Fibroblast of lung (primary cell): ENCODE measurements around the gene LDLRAD4. TPM values are rescaled to one million over a fixed set of nuclear protein-coding genes. Genes with fewer than 3 reads are reported as not detected.

ENCODE experiments used
- DNase-seq, 2 donors: peaks; one replicate each; pipeline versions ENCODE4 v3.0.0 to v3.0.0-alpha.2; 2010; ENCODE audit warnings: low read depth in 2 of 2
- H2AFZ ChIP-seq: 2 replicates; pipeline ENCODE4 v1.5.1; 2012; ENCODE audit warnings: low read length, control low read depth, inconsistent platforms
- H3K27ac ChIP-seq: 2 replicates; pipeline ENCODE4 v1.5.1; 2011; ENCODE audit warnings: low read length, control low read depth; ENCODE audit not compliant: insufficient read depth
- H3K27me3 ChIP-seq: 2 replicates; pipeline ENCODE4 v1.5.1; 2011; ENCODE audit warnings: mild to moderate bottlenecking, low read length; ENCODE audit not compliant: control insufficient read depth, insufficient read depth
- H3K36me3 ChIP-seq: 2 replicates; pipeline ENCODE4 v1.5.1; 2011; ENCODE audit warnings: low read length; ENCODE audit not compliant: control insufficient read depth, insufficient read depth
- H3K4me1 ChIP-seq: 2 replicates; pipeline ENCODE4 v1.5.1; 2011; ENCODE audit warnings: low read length; ENCODE audit not compliant: control insufficient read depth, insufficient read depth; ENCODE audit errors: extremely low read depth
- H3K4me2 ChIP-seq: 2 replicates; pipeline ENCODE4 v1.5.1; 2011; ENCODE audit warnings: low read length, control low read depth; ENCODE audit not compliant: insufficient read depth; ENCODE audit errors: extremely low read depth
- H3K4me3 ChIP-seq, 4 experiments: fragments of 200-600 bp in 1 of 4; sonication (generic) in 1 of 4; replicated peaks in 1 of 4; 2 replicates each; pipeline ENCODE4 v1.5.1; 2011 to 2016; ENCODE audit warnings: low read length in 4 of 4, low read depth in 3 of 4, mild to moderate bottlenecking in 3 of 4, control low read depth in 2 of 4, inconsistent platforms in 1 of 4, mixed read lengths in 1 of 4; ENCODE audit not compliant: insufficient read depth in 1 of 4; ENCODE audit errors: control extremely low read depth in 1 of 4
- H3K79me2 ChIP-seq: 2 replicates; pipeline ENCODE4 v1.5.1; 2012; ENCODE audit warnings: mild to moderate bottlenecking, low read length, inconsistent platforms; ENCODE audit not compliant: control insufficient read depth, insufficient read depth
- H3K9ac ChIP-seq: 2 replicates; pipeline ENCODE4 v1.5.1; 2011; ENCODE audit warnings: mild to moderate bottlenecking, low read length, control low read depth; ENCODE audit not compliant: insufficient read depth
- H3K9me3 ChIP-seq: 2 replicates; pipeline ENCODE4 v1.5.1; 2012; ENCODE audit warnings: low read depth, low read length; ENCODE audit not compliant: control insufficient read depth, insufficient read depth
- H4K20me1 ChIP-seq: 2 replicates; pipeline ENCODE4 v1.5.1; 2011; ENCODE audit warnings: low read length; ENCODE audit not compliant: control insufficient read depth, insufficient read depth; ENCODE audit errors: extremely low read depth
- EZH2 ChIP-seq: IDR thresholded peaks from 2 replicates; pipeline ENCODE4 v1.5.1; 2012; ENCODE audit warnings: low read length, control low read depth, mild to moderate bottlenecking; ENCODE audit errors: missing control alignments
- polyA plus RNA-seq, 2 donors: library from polyadenylated mRNA; depleted of rRNA in 1 of 2; stranded (reverse) in 1 of 2; unstranded in 1 of 2; fragments of >200 nt; gene quantifications; 2 replicates each; pipeline ENCODE4 v1.2.1, GENCODE V29; 2011 to 2012; ENCODE audit warnings: missing spikeins in 1 of 2
- total RNA-seq: library from RNA; depleted of rRNA; stranded (reverse); fragments of >200 nt; gene quantifications from 2 replicates; pipeline ENCODE4 v1.2.1, GENCODE V29; 2014
- TF ChIP-seq, protein P1 (sequence below), 2 donors: IDR thresholded peaks in 1 of 2; conservative IDR thresholded peaks in 1 of 2; 1 replicate in 1 of 2; 2 replicates in 1 of 2; pipeline ENCODE4 v1.5.1; 2011 to 2012; ENCODE audit warnings: low read length in 2 of 2, control low read depth in 1 of 2, inconsistent platforms in 1 of 2, low read depth in 1 of 2, mild to moderate bottlenecking in 1 of 2

Gene LDLRAD4
- total and polyA plus RNA-seq, 2 donors (not counting 1 experiment from before 2014, with no cell fraction given), result not detected

DNA sequence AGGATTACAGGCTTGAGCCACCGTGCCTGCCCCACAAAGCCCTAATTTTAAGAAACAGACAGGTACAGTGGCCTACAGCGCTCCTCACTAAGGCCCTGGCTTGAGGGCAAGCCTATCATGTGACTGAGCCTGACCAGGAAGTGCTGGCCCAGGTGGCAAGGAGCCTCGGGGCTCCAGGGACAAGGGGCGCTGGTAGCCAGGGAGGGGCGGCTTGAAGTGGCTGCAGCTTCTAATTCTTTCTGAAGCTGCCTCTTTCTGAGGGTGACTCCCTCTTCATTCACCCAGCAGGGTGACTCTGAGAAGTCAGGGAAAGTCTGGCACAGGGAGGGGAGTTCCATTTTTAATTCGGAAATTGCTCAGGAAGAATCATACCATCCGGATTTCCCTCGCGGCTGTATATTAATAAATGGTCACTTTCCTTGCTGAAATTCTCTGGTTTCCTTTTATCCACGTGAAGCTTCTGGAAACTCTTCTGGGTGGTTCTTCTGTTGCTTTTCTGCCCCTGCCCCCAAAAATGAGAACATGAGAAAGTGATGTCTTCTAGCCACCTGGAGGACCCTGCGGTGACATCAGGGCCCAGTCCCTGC lies 392.1 kb downstream of the LDLRAD4 start:
- DNase-seq, result no peak
- Histone ChIP-seq H3K4me3 (peak overlapping the region; percentile 33 to 51 (median 40)), H3K9me3 (no peaks in the 10 kb centered on the region), H3K4me2 (peak overlapping the region; percentile 59), H3K27me3 (peaks cover 9% of the 10 kb centered on the region), H3K4me1 (peaks cover 2% of the 10 kb centered on the region), H3K79me2 (no peaks in the 10 kb centered on the region), H4K20me1 (no peaks in the 10 kb centered on the region), H3K27ac (no peak overlapping the region), H2AFZ (peak overlapping the region; percentile 37), H3K9ac (no peak overlapping the region), H3K36me3 (no peaks in the 10 kb centered on the region)
- TF ChIP-seq, protein P1, sequence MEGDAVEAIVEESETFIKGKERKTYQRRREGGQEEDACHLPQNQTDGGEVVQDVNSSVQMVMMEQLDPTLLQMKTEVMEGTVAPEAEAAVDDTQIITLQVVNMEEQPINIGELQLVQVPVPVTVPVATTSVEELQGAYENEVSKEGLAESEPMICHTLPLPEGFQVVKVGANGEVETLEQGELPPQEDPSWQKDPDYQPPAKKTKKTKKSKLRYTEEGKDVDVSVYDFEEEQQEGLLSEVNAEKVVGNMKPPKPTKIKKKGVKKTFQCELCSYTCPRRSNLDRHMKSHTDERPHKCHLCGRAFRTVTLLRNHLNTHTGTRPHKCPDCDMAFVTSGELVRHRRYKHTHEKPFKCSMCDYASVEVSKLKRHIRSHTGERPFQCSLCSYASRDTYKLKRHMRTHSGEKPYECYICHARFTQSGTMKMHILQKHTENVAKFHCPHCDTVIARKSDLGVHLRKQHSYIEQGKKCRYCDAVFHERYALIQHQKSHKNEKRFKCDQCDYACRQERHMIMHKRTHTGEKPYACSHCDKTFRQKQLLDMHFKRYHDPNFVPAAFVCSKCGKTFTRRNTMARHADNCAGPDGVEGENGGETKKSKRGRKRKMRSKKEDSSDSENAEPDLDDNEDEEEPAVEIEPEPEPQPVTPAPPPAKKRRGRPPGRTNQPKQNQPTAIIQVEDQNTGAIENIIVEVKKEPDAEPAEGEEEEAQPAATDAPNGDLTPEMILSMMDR (conservative IDR thresholded peaks at IDR 0.05 in 1 of 2, IDR thresholded peaks at IDR 0.05 in 1 of 2; ENCODE audit: low read depth in 1 of 2, low read length in 2 of 2), result no peak
- TF ChIP-seq EZH2, result no peak

DNA sequence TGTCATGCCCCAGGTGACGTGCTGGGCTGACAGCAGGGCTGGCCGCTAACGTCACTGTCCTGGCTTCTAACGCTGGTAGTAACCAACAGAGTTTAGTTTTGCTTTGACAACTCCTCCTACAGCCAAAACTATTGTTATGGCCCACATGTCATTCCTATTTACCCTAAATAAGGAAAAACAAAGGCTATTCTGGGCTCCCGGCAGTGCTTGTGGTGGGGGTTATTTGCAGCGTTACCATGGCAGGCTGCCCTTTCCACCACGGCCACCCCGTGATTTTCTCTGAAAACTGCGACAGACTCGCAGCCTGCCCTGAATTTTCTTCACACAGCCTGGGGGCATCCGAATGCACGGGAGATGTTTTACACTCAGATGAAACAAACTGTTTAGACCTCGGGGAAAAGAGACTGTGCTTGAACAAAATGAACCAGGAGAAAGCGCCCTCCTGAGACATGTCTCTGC lies 392.6 kb downstream of the LDLRAD4 start:
- H4K20me1 ChIP-seq, result no peaks in the 10 kb centered on the region
- H3K9me3 ChIP-seq, result no peaks in the 10 kb centered on the region
- TF ChIP-seq, protein P1 (conservative IDR thresholded peaks at IDR 0.05 in 1 of 2, IDR thresholded peaks at IDR 0.05 in 1 of 2; ENCODE audit: low read depth in 1 of 2, low read length in 2 of 2), result no peak
- no peak for TF ChIP-seq EZH2
- H3K4me3 ChIP-seq, result peak overlapping the region; percentile 33 to 51 (median 40)
- H3K79me2 ChIP-seq, result no peaks in the 10 kb centered on the region
- H3K36me3 ChIP-seq, result no peaks in the 10 kb centered on the region
- peaks cover 9% of the 10 kb centered on the region for H3K27me3 ChIP-seq
- peak overlapping the region; percentile 37 for H2AFZ ChIP-seq
- DNase-seq, result peak; percentile 23 to 39
- peaks cover 2% of the 10 kb centered on the region for H3K4me1 ChIP-seq
- H3K4me2 ChIP-seq, result peak overlapping the region; percentile 59
- no peak overlapping the region for H3K9ac ChIP-seq
- no peak overlapping the region for H3K27ac ChIP-seq

DNA sequence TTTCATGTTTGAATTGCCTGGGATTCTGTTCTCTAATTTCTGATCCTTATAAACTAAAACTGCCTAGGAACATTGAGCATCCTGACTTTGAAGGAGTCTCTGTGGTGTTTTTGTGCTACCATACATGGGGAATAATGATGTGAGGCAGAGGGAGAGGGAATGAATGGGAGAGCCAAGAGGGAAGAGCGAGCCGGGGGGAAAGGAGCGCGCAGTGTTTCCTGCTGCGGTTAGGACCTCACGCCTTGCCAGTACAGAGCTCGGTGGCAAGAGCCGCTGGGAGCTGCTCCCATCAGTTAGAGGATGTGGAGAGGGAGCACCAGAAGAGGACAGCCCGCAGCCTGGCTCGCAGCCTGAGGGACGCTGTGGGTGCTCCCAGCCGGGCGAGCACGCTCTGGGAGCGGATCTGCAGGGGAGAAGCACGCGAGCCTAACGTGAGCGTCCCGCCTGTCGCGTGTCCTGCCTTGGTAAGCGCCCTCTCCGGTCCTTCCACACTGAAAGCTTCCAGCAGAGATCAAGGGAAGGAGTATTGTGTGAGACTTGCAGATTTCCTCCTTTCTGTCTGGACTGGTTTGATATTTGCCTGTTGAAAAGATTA lies 393.1 kb downstream of the LDLRAD4 start:
- TF ChIP-seq EZH2, result no peak
- TF ChIP-seq, protein P1 (conservative IDR thresholded peaks at IDR 0.05 in 1 of 2, IDR thresholded peaks at IDR 0.05 in 1 of 2; ENCODE audit: low read depth in 1 of 2, low read length in 2 of 2), result no peak
- Histone ChIP-seq H3K4me3 (peak overlapping the region; percentile 12 to 51 (median 36)), H3K4me2 (peak overlapping the region; percentile 59), H3K27ac (no peak overlapping the region), H2AFZ (peak overlapping the region; percentile 65), H3K9me3 (no peaks in the 10 kb centered on the region), H3K4me1 (peaks cover 2% of the 10 kb centered on the region), H3K79me2 (no peaks in the 10 kb centered on the region), H3K27me3 (peaks cover 9% of the 10 kb centered on the region), H3K9ac (peak overlapping the region; percentile 29), H4K20me1 (no peaks in the 10 kb centered on the region), H3K36me3 (no peaks in the 10 kb centered on the region)
- DNase-seq, result peak; percentile 42 to 63
